ENCODE data around the gene ABCC10. TPM values are rescaled to one million over a fixed set of nuclear protein-coding genes. Genes with fewer than 3 reads are reported as not detected.
"Not testable (repeated sequence)": the region's sequence is repeated elsewhere in the genome, so short reads cannot be mapped to it uniquely, and the experiment has no call there.

The ABCC10 gene, protein sequence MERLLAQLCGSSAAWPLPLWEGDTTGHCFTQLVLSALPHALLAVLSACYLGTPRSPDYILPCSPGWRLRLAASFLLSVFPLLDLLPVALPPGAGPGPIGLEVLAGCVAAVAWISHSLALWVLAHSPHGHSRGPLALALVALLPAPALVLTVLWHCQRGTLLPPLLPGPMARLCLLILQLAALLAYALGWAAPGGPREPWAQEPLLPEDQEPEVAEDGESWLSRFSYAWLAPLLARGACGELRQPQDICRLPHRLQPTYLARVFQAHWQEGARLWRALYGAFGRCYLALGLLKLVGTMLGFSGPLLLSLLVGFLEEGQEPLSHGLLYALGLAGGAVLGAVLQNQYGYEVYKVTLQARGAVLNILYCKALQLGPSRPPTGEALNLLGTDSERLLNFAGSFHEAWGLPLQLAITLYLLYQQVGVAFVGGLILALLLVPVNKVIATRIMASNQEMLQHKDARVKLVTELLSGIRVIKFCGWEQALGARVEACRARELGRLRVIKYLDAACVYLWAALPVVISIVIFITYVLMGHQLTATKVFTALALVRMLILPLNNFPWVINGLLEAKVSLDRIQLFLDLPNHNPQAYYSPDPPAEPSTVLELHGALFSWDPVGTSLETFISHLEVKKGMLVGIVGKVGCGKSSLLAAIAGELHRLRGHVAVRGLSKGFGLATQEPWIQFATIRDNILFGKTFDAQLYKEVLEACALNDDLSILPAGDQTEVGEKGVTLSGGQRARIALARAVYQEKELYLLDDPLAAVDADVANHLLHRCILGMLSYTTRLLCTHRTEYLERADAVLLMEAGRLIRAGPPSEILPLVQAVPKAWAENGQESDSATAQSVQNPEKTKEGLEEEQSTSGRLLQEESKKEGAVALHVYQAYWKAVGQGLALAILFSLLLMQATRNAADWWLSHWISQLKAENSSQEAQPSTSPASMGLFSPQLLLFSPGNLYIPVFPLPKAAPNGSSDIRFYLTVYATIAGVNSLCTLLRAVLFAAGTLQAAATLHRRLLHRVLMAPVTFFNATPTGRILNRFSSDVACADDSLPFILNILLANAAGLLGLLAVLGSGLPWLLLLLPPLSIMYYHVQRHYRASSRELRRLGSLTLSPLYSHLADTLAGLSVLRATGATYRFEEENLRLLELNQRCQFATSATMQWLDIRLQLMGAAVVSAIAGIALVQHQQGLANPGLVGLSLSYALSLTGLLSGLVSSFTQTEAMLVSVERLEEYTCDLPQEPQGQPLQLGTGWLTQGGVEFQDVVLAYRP (N-terminal part only)
- total RNA-seq: 22.0 TPM

DNA sequence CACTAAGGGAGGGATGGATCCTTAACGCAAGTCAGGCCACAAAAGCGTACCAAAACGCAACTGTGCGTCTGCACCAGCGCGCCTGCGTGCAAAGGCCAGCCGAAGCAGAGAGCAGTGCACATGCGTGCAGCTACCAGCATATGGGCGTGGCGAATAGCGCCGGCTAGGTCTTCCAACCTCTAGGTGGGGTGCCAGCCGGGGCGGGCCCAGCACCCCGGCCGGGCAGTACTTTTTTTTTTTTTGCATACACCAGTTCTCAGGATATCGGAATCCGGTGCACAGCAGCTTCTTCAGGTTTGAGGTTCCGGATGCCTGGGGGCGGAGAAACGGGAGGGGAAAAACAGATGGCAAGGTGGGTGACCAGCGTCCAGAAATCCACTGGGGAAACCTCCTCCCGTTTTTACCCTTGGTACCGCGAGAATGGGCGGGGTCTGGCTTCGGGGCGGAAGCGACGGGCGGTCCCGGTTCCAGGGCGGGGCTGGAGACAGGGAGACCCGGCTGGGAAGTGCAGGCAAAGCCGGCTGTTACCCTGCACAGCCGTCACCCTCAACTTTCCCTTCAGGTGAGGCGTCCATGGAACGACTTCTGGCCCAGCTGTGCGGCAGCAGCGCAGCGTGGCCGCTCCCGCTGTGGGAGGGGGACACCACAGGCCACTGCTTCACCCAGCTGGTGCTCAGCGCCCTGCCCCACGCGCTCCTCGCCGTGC lies at the start of gene ABCC10:
TSS of gene ABCC10 (plus strand) at position 136 of the 706 bp plus-strand sequence. CDS start at position 574, 438 bp downstream.
- DNase-seq: peak; percentile 92

DNA sequence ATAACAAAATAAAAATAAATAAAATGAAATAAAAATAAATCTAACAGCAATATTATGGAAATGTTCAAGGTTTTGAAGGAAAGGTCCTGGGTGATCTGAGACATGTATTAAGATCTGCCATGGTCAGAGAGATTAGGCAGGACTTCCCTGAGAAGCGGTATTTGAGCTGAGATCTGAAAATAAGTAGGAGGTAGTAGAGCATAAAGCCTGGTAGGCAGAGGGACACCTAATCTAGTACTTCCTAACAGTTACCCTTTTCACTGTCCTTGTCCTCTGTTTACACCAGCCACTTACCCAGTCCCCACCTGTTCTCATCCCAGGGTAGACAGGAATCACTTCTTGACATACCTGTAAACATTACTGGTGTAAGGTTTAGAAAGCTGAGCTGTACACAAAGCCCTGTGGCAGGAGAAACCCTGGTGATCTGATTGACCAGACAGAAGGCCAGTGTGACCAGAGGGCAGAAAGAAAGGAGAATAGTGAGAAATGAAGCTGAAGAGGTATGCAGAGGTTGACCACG lies 49.6 kb upstream of the ABCC10 start:
- DNase-seq: no peak

DNA sequence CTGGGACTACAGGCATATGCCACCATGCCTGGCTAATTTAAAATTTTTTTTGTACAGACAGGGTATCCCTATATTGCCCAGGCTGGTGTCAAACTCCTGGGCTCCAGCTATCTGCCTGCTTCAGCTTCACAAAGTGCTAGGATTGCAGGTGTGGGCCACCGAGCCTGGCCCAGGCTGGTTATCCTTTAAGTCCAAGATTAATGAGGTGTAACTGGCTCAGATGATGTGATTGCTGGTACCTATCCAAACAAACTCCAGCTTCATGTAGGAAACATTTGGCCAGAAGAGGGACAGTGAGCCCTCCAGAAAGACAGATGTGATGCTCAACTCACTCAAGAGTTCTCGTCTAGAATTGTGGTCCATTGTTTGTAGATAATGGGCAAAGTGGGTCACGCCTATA lies 48.7 kb upstream of the ABCC10 start:
- no peak for DNase-seq

DNA sequence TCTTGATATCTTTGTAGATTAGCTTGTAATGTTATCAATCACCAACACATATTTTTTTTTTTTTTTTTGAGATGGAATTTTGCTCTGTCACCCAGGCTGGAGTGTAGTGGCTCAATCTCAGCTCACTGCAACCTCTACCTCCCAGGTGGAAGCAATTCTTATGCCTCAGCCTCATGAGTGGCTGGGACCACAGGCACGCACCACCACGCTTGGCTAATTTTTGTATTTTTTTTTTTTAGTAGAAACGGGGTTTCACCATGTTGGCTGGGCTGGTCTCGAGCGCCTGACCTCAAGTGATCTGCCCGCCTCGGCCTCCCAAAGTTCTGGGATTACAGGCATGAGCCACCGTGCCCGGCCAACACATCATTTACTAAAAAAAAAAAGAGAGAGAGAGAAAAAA lies 46.5 kb upstream of the ABCC10 start:
- DNase-seq: not testable (repeated sequence)

DNA sequence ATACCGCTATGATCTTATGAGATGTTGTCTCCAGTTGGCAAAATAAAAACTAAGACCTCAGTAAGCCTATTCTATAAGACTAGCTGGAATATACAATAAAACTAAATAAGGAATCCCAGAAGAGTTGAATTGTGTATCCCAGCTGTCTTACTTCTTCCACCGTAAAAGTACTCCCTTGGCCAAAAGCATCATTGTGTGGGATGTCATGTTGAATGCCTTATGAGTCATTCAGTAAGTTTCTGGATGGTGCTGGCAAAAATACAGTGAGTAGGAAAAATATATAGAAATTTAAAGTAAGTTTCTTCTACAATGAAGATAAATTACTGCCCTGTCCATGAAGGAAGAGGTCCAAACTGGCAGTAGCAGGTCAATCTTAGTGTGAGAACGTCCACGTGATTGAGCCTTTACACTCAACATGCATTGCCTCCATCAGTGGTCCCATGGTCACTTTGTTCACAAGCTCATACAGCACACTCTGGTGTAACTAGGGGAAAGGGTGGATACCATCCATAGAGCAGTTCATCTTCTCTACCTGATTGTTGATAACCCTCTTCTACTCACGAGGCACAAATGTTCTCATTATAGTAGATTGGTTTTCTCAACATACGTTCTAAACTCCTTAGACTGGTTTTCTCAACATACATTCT lies 44.2 kb upstream of the ABCC10 start:
- no peak for DNase-seq

DNA sequence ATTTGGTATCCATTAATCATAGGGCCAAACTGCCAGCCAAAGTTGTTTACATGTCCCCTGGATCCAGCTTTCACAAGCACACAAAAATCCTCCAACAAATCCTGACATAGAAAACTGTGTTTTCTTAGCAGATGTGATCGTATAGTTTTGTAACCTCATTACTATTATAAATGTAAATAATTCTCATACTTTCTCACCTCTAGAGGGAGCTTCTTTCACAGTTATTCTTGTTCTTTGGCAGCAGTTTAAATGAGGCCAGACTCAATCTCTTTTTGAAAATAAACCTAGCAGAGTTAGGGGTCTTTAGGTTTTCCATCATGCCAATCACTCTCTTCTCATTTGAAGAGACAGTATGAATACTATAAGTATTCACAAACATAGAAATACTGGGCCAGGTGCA lies 40.8 kb upstream of the ABCC10 start:
- no peak for DNase-seq

DNA sequence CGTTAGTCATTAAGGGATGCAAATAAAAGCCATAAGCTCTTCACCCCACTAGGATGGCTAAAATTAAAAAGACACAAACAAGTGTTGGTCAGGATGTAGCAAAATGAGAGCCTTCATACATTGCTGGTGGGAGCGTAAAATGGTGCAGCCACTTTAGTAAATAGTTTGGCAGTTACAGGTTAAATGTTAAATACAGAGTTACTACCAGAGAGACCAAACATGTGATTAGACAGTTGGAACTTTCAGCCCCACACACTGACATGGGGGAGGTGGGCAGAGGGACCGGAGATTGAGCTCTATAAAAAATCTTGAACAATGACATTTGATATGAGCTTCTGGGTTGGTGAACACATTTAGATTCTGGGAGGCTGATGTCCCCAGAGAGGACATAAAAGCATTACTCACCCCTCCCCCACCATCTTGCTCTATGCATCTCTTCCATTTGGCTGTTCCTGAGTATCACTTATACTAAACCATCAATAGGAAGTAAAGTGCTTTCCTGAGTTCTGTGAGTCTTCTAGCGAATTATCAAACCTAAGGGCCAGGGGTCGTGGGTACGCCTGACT lies 37.5 kb upstream of the ABCC10 start:
- DNase-seq: no peak

DNA sequence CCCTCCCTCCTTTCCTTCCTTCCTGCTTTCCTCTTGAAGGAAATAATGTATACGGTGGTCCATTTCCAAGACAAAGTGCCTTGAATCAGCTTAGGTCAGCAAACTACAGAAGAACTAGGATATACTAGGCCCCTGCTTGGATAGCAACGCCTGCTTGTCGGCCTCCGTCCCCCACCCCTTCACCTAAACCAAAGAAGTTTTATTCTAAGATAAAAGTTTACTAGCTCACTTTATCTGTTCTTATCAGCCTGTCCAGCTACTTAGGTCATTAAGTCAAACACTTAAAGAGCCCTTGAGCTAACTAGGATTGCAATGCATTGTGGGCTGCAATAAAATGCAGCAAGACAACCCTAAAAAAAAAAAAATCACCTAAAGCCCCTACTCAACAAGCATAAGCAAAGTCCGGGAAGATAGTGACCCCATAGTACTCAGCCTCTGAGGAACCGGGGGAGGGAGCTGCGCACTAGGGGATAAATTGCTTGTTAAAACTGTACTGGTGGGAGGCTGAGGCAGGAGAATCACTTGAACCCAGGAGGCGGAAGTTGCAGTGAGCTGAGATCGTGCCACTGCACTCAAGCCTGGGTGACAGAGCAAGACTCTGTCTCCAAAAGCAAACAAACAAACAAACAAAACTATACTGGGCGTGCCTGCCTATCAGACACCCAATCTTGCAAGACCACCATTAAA lies 36.4 kb upstream of the ABCC10 start:
- DNase-seq: not testable (repeated sequence)

DNA sequence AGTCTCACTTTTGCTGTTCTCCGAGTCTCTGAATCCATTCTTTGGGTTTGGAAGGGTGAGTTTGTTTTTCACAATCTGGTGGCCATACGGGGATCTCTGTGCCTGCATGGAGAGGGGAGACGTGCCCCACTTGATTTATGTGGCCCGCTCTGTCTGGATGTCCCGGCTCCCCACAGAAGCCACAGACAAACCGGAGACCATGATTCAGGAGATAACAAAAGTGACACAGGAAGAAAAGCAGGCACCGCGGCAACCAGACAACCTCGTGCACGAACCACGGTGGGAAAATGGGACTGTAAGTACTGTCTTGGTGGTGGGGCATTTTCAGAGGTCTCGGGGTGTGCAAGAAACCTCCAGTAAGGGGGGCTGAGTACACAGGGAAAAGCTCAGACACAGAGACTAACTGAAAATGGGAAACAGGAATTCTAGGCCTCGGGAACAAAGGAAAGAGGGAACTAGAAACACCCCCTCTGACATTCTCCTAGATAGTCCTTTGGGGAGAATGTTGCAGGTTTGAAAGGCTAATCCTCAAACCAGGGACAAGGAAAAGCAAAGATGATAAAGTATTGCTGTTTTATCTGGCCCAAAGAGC lies 35.8 kb upstream of the ABCC10 start:
- DNase-seq: no peak

DNA sequence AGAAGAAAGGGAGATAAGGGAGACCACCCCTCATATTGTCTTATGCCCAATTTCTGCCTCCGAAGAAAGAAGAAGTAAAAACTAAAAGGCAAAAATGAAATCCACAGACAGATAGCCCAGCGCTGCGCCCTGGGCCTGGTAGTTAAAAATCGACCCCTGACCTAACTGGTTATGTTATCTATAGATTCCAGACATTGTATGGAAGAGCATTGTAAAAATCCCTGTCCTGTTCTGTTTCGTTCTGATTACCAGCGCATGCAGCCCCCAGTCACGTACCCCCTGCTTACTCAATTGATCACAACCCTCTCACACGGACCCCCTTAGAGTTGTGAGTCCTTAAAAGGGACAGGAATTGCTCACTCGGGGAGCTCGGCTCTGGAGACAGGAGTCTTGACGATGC lies 34.2 kb upstream of the ABCC10 start:
- DNase-seq: not testable (repeated sequence)

DNA sequence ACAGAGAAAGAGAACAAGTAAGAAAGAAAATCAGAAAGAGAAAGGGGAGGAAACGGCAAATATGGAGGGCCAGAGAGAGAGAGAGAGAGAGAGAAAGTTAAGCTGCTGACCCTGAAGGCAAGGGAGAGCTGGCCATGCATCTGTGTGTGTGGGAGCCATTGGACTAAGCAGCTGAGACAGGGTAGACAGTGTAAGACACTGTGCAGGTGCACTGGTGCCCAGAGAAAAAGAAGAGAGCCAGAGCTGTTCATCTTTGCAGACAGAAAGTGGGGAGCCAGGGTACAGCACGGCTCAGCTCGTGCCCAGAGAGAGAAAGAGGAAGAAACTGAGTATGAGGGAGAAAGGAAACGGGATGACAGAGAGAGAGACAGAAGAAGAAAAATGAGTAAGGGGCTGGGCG lies 33.7 kb upstream of the ABCC10 start:
- no peak for DNase-seq

DNA sequence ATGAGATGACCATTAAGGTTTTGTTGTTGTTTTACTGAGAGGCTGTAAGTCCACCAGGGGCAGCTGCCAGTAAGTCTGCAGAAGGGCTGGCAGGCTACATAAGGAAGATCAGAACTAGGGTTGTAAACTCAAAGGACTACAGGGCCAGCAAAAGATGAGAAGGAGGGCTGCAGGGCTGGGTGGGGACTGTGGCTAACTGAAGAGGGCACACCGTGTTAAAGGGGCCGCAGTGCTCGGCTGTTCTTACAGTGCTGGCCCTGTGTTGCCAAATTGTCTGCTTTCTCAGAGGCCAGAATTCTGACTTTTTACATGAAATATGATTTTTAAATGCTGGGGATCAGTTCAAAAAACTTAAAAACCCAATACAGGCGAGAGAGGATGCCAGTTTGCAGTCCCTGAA lies 32.4 kb upstream of the ABCC10 start:
- no peak for DNase-seq

DNA sequence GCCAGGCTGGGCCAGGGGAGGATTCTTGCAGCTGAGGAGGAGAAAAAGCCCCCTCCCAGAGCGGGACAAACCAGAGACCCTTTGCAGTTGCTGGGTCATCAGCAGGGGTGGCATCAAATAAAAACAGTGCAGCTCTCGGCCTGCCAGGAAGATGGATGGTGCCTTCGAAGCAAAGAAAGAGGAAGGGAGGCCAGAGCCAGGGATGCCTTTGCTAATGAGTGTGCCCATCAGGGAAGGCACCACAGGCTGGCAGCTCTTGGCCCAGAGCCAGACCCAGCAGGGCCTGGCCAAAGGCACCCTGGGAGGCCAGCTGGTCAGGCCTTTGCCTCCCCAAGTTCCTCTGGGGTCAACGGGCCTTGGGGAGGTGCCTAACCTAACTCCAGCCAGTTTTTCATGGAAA lies 31.6 kb upstream of the ABCC10 start:
- no peak for DNase-seq

DNA sequence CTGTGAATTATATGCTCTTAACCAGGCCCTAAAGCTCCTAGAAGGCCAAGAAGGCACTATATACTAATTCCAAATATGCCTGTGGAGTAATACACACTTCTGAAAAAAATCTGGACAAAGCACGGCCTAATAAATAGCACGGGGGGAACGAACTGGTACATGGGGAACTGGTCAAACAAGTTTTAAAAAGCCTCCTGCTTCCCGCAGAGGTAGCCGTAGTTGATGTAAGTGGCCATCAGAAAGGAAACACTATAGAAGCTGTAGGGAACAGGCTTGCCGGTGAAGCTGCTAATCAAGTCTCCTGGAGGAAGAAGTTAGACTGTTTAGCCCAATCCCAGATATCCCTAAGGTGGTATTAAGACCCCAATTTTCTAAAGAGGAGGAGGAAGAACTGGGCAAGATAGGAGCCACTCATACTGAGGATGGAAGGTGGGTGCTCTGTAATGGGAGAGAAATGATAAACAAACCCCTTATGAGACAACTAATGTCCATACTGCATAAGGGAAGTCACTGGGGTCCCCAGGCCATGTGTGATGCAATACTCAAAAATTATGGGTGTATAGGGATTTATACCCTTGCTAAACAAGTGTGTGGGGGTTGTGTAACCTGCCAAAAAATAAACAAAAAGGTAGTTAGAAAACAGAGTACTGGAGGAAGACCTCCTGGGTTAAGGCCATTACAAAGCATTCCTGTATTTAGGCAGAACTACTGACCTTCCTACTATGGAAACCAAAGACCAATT lies 30.8 kb upstream of the ABCC10 start:
- DNase-seq: no peak

DNA sequence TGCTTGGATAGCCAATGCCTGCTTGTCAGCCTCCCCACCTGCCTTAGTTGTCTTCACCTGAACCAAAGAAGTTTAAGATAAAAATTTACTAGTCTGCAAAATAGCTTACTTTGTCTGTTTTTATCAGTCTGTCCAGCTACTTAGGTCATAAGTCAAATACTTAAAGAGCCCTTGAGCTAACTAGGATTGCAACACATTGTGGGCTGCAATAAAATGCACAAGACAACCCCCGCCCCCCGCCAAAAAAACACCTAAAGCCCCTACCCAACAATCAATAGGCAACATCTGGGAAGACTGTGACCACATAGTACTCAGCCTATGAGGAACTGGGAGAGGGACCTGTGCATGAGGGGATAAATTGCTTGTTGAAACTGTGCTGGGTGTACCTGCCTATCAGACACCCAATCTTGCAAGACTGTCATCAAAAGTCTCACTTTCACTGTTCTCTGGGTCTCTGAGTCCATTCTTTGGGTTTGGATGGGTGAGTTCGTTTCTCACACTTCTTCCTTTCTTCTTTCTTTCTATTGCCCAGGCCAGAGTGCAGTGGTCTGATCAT lies 27.3 kb upstream of the ABCC10 start:
- DNase-seq: no peak

DNA sequence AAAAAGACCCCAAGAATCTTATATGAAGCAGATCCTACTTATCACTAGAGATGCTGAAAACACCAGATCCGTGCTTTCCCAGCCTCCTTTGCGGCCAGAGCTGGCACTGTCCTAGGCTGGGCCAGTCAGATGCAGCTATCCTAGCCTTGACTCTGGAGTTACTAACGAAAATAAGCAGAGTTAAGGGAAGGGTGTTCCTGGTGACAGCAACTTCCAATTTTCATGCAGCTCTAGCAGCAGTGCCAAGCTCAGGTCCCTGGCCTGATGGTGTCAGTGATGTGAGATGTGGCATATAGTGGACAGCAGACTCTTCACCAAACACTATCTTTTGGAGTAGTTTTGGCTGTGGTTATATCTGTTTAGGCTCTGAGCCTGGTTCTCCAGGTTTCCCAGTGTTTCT lies 25.6 kb upstream of the ABCC10 start:
- no peak for DNase-seq

DNA sequence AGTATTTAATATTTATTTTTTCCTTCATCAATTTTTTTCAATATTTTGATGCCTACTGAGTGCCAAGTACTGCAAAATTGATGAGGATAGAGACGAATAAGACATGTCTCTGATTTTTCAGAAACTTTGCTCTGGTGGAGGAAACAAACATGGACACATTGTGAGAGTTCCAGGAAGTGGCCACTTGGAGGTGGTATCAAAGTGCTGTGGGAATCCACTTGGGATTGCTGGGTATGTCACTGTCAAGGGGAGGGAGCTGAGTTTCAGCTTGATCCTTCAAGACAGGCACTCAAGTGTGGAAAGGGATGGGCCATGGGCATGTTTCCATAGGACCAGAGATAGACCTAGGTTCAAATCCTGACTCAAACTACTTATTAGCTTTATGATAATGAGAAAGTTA lies 24.5 kb upstream of the ABCC10 start:
- no peak for DNase-seq

DNA sequence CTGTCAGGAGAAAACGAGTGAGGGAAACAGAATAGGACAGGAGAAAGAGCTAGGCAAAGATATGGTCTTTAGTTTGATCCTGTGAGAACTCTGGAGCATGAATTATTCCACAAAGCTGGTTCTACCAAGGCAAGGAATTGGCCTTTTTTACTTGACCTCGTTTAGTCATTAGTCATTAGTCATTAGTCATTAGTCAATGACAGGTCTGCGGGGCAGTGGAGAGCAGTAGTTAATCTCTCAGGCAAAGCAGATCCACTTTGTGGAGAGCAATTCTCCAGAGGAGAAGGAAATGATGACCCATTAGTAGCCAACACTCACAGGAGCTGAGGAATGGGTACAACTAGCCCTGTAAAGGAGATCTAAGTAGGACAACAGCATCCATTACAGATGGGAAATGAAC lies 22.0 kb upstream of the ABCC10 start:
- no peak for DNase-seq

DNA sequence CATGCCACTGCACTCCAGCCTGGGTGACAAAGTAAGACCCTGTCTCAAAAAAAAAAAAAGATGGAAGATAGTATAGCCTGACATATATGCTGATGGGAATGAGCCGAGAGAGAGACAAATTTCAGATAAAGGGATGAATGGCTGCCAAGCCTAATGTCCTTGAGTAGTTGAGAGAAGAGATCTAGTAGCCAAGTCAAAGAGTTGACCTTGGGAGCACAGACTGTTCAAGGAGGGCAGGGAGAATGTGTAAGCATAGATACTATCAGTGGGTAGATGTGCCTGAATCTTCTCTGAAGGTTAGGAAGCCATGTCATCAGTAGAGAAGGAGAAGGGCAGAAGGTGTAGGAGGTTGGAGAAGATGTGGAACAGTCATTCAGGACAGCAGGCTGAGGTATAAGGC lies 20.0 kb upstream of the ABCC10 start:
- no peak for DNase-seq
